OCI-LY3 (cell line): ENCODE data around the gene KCNIP1.

Experiments
- EZH2phosphoT487 ChIP-seq: fragments of 200-600 bp; shearing (Covaris generic); IDR thresholded peaks from 2 replicates; pipeline ENCODE4 v1.6.1; 2018; ENCODE audit warnings: antibody characterized with exemption, mixed run types, low read depth
- TF ChIP-seq, protein P1 (sequence below): fragments of 200-600, 300-600 bp; sonication (generic); IDR thresholded peaks from 2 replicates; pipeline ENCODE4 v1.5.1; 2014; ENCODE audit warnings: antibody characterized with exemption, low read length, low read depth

DNA sequence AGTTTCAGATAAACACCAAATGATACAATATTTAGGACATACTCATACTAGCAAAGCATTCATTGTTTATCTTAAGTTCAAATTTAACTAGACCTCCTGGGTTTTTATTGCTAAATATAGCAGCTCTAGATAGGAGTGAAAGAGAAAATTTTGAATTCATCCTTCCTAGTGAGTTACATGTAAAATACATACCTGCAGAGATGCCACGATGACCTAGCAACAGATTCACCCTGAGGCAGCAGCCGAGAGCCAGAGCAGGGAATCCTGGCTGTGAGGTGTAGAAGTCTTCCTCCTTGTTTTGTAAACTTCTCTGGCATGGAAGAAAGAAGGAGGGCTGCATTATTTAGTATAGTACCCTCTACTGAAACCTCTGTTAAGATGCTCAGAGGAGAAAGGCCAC is 253.8 kb downstream of the KCNIP1 start:
- TF ChIP-seq, protein P1, sequence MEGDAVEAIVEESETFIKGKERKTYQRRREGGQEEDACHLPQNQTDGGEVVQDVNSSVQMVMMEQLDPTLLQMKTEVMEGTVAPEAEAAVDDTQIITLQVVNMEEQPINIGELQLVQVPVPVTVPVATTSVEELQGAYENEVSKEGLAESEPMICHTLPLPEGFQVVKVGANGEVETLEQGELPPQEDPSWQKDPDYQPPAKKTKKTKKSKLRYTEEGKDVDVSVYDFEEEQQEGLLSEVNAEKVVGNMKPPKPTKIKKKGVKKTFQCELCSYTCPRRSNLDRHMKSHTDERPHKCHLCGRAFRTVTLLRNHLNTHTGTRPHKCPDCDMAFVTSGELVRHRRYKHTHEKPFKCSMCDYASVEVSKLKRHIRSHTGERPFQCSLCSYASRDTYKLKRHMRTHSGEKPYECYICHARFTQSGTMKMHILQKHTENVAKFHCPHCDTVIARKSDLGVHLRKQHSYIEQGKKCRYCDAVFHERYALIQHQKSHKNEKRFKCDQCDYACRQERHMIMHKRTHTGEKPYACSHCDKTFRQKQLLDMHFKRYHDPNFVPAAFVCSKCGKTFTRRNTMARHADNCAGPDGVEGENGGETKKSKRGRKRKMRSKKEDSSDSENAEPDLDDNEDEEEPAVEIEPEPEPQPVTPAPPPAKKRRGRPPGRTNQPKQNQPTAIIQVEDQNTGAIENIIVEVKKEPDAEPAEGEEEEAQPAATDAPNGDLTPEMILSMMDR: no peak
- TF ChIP-seq EZH2phosphoT487: no peak
